ENCODE measurements around the gene TOMM7.

Gene TOMM7

DNA sequence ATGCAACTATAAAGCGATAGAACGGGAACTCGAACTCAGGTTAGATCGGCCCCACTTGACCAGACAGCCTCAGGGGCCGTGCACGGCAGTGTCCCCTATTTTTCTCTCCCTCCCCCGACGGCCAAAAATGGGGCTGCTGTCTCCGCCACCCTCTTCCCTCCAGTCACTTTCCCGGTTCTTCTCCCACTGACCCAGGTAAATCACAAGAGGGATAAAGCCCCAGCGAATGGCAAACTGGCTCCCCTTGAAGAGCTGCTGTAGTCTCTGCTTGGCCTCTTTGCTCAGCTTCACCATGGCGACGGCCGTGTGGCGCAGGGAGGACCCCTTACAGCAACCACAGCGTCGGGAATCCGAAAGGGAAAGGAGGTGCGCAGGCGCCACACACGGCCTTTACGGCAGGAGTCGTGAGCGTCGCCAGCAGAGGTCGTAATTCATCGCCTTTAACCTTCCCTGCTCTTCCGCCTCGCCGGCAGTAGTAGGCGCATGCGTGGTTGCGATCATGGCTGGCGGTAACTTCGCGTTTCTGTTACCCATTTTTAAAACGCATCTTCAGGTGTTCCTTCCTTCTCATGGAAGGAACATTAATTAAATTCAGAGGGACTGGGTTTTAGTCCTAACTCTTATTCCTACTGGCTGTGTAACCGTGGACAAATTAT is at the start of gene TOMM7:
Gene TOMM7 (minus strand): TSS at position 364 of the 656 bp plus-strand sequence. CDS start 70 bp downstream, at position 294.
- peak; percentile 93 for DNase-seq

DNA sequence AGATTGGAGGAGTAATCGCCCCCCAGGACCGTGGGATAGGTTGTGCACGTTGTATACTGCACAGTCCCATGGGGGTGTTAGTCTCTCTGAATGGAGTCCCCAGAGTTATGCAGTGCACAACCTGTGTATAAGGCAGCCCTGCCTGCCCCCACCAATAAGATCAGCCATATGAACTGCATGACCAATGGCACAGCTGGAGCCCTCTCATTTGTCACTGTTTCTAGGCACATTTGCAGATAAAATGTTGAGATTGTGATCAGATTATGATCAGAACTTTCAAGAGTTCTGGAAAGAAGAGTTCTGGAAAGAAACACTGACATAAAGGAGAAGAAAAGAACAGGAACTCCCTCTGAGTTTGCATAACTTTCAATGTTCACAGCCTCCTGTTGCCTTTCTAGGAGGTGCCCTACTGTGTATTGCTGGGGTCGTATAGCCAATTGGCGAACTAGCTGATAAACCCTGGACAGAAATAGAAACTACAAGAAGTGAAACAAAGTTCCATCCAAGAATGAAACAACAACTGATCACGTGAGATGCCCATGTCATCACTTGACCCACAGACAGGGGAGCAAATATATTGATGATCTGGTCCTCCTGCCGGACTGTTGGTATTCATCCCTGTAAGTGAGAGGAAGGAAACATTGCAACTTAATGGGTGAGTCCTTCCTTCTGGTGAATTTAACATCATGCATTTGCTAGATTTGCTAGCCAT is 49.6 kb upstream of the TOMM7 start:
- peak; percentile 9 for DNase-seq

DNA sequence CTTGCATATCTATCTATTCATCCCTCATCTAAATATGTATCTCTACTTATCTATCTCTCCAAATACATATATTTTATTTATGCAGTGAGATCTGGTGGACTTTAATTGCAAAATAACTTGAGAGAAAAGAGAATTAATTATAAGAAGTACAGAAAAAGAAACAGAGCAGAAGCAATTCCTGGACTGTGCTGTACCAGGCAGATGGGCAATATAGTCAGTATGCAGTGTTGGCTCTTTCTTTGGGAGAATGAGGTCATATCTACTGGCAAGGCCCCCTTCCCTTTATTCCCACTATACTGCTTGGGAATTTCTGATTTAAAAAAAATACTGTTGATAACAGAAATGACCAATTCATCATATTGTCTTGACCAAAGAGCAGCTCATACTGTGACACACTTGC is 49.0 kb upstream of the TOMM7 start:
- no peak for DNase-seq

DNA sequence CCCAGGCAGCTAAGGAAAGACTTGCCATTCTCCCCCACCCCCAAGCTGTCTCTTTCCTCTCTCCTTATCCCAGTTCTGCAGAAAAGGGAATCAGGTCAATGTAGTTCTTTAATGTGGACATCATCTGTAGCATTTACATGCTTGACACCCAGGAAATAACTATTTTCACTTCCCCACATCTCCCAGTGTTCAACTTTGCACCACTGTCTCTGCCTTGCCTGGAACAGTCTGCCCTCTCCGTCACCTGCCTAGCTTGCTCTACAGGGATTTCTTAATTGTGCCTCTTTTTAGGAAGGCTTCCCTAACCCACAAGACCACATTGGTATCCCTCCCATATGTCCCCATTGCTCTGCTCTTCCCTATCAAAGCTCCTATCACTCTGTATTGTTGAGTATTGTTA is 45.9 kb upstream of the TOMM7 start:
- no peak for DNase-seq

DNA sequence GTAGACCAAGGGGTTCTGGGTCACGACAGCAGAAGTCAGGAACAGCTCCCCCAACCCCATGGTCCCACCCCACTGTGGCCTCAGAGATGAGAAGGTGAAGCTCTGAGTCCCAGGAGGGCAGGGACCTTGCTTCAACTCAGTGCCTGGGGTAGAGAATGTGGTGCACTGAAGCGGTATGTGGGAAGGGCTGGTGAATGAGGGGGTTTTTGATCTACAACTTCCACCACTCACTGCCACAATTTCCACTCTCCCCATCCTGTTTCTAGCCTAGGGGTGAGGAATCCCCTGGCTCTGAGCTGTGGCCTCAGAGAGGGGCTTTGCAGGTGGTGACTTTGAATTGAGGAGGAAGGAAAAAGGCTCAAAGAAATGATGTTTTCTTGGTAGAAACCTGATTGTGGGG is 44.9 kb upstream of the TOMM7 start:
- no peak for DNase-seq

DNA sequence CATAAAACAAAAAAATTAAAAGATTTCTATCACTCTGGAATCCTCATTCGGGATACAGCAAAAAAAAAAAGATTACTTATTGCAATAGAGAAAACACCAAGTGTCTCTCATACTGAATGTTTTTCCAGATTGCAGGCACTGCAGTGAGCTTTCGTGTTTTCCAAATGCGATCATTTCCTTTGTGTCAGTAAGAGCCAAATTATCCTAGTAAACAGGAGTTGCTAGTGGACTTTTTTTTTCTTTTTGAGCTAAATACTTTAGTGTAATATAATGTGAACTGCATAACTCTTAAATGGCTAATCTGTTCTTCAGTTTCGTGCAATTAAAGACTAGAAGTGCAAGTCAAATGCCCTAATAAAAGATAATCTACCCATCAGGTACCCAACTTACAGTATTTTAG is 44.4 kb upstream of the TOMM7 start:
- DNase-seq, result no peak

DNA sequence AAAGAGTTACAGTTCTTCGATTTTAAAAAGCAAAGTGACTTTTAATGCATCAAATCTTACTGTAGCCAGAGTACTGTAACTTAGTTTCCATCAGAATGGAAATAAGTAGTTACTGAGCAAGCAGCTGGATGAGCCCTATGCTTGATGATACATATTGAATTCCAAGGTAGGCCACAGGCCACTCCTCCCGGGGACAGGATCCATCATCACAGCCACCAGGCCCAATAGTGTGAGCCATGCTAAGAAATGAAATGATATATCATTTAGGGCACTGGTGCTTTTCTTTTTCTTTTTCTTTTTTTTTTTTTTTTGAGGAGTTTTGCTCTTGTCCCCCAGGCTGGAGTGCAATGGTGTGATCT is 42.9 kb upstream of the TOMM7 start:
- no peak for DNase-seq

DNA sequence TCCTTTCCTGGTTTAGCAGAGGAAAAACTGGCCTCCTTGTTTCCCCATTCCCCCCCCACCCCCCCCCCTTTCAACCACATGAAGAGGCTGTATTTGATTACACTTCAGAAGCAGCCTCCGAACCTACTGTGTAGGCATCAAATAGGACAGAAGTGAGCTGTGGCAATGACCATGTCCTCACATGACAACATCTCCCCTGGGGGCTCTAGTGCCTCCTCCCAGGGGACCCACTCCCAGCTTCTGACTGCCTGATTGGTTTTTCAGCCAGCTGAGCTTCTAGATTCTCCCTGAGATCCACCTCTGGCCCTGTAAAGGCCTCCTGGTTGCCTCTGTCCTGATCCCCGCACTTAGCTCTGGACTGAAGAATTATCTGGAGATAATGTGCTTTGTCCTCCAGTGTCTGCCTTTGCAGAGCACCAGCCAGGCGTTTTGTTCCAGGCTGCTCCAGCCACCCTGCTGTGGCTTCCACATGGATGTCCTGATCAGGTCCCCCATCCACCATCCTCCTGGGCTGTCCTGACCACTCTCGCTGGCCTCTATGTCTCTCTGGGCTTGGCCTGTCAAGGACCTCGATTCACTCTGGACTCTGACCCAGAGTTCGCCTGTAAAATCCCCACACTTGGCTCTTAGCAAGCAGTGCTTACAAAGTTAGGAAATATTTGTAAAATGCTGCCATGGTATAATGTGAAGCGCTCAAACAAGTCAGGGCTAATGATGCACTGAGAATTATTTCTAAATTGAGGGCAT is 42.4 kb upstream of the TOMM7 start:
- no peak for DNase-seq

DNA sequence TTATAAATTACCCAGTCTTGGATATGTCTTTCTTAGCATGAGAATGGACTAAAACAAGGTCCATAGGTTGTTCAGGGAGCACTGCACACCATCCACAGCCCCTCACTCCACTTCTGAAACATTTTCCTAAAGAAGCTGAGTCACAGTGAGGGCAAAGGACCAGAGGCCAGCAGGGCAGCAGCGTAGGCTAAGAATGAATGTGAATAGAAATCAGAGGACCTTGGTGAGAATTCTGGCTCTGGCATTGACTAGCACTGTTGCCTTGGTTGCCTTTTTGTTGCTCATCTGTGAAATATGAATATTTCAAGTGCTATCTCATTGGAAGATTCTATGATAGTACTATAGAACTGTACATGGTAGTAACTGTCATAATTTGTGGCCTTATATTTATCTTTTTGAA is 41.7 kb upstream of the TOMM7 start:
- no peak for DNase-seq

DNA sequence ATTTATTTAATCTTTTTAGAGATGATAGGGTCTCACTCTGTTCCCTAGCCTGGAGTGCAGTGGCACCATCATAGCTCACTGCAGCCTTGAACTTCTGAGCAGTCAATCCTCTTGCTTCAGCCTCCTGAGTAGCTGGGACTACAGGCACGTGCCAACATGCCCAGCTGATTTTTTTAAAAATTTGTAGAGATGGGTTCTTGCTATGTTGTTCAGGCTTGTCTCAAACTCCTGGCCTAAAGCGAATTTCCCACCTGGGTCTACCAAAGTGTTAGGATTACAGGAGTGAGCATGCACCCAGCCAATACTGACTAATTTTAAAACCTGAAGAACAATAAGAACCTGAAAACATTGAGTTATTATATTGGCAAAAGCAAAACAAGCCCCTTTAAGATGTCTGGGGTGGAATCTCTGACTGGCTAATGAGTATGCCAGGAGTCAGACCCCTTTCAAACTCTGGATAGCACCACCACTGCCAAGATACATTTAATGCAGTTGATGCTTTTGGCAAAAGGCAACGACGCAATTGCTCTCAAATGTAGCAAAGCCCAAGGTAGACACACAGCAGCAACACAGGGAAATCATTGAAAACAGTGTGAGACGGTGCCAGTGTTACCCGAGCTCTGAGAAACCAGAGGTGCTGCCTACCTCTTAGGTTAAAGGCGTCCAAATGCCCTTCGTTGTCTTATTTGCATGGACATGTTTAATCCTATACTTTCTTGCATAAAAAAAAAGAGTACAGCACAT is 40.7 kb upstream of the TOMM7 start:
- DNase-seq, result no peak

DNA sequence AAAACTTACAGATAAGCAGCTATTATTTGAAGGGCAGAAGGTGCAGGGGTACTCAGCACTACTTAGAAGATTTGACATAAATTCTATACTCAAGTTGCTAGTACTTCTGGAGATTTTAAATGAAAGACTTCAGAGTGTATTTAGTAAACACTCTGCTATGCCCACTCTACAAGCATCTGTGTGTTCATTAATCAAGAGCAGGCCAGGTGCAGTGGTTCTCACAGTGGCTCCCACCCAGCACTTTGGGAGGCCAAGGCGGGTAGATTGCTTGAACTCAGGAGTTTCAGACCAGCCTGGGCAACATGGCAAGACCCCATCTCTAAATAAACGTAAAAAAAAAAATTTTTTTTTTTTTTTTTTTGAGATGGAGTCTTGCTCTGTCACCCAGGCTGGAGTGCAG is 38.9 kb upstream of the TOMM7 start:
- no peak for DNase-seq

DNA sequence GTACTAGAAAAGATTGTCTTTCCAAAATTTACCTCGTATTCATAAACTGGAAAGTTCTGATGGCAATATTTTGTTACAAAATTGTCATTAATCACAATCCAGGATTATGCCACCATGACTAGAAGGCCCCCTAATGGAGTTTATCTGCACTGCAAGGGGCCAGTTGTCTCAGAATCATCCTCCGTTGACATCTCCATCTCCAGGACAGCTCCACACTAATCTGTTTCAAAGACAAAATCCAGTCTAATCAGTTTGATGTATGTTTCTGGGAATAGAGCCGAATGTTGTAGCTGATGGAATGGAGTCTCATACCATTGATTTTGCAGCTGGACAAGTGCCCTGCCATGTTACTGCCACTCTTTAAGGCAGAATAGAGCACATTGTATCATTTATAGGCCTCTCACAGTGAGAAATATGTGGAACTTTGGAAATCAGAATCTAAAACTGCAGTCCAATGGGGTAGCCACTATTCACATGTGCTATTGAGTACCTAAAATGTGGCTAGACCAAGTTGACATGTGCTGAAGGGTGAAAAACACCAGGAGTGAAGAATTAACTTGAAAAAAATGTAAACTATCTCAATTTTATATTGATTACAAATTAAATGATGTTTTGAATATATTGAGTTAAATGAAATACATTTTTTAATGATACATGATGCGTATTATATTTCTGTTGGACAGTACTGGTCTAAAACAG is 38.3 kb upstream of the TOMM7 start:
- peak; percentile 43 for DNase-seq

DNA sequence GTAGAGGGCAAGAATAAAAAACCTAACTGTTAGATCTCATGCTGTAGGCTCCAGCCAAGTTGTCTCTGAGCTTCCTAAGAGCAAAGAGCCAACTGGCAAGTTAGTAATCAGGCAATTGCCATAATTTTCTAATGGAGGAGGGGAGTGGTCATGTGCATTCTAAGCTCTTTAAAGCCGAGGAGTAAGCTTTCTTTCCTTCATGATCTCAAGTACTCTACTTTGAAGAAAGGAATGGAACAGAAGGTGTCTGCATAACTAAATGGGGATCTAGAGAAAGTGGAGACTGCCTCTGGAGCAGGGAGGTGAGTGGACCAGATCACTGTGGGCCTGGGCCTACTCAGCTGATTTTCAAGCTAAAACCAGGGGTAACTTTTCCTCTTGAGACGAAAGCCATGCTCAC is 37.7 kb upstream of the TOMM7 start:
- DNase-seq, result no peak

DNA sequence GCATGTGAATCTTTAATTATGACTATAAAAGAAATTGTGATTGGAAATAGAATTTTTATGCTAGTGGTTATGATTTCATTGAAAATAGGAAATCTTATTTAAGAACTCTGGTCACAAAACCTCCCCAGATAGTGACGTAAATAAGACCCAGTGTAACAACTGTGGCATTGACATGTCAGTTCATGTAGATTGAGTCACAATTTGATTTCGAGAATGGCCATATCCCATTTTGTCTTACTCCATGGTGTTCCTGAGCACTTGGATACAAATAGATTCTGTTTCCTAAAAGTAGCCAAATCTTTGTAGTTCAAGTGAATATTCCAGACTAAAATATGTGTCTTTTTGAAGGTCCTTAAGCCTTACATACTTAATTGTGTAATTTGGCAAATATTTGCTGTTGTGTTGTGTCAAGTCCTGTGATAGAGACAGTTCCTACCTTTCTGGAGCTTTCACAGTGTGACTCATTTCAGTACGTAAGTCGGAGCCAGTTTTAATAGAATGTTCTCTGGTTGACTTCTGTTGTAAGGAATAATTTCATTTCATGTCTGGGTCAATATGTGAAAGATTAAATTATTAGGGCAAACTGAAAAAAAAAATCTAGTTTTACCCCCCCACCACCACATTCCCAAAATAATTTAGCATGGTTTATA is 37.1 kb upstream of the TOMM7 start:
- DNase-seq, result no peak

DNA sequence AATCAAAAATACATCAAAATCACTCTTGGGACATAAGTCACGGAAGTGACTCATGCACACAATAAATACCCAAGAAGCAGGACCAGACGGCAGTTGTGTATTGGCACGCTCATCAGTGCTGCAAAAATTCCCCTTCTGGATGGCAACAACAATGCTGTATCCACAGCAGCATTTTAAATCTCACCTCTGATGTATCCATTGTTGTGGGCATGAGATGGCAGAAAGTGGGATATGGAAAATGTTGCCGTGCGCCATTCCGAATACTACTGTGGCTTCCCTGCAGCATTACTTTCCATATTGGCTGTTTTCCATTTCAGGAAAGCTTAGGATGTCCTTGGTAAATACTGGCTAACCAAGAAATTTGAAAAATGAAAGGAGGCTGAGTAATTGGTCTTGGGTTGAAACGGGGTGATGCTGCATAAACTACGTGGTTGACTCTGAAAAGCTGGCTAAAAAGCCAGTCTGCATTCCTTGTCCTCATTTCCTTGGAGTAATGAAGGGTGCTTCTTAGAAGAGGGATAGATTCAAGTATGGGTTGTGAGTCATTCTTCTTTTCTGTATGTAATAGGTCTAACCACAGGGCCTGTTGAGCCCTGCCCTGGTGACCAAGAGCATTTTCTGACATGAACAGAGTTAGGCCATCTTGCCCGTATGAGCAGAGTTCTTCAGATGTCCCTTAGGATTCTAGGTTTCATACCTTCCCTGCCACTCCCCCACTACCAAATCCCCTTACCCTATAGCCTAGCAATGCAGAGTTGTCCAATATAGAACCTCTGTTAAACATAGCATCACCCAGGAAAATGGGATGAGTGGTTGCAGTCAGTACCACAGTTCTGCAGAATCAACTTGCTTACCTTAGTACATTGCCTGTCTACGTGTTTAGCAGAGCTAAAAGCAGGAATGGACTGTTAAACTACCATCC is 36.3 kb upstream of the TOMM7 start:
- DNase-seq, result no peak

DNA sequence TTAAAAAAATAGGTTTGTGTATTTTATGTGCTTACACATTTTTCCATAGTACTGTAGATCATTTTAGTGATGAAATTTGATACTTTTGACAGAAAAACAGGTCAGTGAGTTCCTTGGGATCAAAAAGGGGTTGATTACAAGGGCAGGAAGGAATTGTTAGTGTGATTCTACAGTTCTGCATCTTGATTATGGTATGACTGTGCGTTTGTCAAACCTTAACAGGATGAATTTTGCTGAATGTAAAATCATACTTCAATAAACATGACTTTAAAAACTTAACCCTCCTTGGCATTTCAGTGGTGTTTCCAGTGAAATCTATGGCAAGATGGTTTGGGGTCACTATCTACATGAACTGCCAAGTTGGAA is 35.6 kb upstream of the TOMM7 start:
- DNase-seq, result no peak

DNA sequence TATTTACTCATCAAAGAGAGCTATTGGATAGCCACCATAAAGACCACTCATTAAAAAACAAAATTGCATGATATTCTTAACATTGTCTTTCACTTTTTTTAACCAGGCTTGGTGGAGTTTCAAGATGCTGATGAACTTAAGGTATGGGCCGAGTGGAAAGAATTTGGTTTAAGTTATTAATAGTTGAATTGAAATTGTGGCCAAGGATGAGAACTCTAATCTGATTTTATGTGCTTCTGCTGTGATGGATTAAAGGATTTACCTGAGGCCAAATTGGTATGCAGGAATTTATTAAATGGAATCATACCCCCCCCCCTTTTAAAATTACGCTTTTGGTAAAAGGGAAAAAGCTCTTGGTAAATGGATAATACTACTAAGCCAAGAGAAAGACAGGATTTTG is 33.8 kb upstream of the TOMM7 start:
- DNase-seq, result no peak

DNA sequence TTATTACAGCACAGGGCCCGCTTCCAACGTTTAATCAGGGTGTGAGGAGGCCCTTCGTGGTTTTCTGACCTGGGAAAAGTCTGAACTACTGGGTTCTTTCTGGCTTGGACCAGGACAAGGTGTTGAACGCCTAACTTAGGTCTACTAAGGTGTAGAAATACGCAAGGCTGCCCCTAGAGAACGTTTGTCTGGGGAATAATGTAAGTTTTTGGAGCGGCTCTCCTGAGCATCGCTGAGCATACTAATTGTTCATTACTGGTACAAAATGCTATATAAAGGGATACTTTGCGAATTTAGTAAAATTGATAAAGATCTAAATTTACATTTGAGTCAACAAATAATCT is 32.4 kb upstream of the TOMM7 start:
- DNase-seq, result peak; percentile 9

DNA sequence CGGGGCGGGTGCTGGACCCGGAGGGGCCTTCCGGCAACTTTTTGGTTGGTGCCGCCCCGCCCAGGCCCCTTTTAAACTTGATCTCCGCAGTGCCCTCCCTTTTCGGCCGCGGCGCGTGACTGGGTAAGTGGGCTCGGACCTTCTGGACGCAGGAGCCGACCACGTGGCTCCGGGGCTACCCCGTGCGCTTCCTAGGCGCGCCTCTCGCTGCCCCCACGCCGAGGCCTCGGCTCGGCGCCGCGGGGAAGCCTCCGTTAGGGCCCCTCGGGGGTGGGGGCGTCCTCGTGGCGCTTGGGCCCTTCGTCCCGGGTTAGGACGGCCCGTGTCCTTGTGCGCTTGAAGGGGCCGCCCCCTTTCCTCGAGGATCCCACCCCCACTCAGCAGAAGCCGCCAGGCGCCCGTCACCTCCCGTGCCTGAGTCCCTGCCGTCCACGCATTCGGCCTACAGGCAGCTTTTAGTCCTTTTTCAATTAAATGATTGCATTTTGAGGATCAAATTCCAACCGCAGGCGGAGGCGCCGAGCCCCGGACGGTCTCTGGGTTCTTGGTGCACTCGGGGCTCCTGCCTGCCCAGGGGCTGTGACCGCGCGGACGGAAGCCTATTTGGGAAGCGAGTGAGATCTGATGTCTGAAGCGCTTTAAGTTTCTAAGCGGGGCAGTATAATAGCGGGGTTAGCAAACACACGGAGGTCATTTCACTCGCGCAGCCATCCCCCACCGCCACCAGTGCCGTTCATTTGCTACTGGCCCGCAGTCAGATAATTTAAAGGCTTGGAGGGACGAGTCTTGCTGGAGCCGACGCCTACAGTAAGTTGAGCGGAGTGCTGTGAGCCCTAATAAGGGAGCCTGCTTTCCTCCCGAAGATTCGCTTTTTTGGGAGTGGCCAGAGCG is 31.8 kb upstream of the TOMM7 start:
- DNase-seq, result peak; percentile 86

DNA sequence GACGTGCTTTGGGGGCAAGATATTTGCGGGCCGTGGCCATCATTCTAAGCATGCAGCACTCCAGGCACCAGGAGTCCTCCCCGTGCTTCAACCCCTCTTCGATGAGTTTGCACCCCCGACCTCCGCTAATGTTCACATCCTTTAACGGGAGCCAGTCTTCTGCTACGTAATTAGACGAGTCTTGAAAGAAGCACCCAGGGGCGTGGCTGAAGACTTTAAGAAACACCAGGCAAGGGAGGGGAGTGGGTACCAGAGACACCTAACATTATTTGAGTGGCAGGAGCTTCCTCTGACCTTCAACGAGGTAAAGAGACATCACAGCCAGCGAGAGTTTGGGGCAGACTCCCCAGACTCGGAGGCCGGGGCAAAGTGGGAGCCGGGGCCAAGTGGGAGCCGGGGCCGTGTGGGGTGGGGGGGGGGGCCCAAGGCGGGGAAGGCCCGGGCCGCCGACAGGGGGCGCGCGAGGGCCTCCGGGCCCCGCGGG is 31.1 kb upstream of the TOMM7 start:
- peak; percentile 70 for DNase-seq
